ENCODE results near the gene CD207.

GRCh38 chr2:70807102-70807827 is 28.4 kb downstream of the CD207 start:
- TF ChIP-seq CTCF (IDR thresholded peaks at IDR 0.05): no peak
- TF ChIP-seq POLR2A (IDR thresholded peaks at IDR 0.05): no peak
- TF ChIP-seq POLR2AphosphoS5 (IDR thresholded peaks at IDR 0.05; ENCODE audit: insufficient read depth in 1 of 2, low read depth in 1 of 2): no peak
